Measurements from ENCODE around the gene RGR.

- TF ChIP-seq ELF4 (IDR thresholded peaks at IDR 0.05): no peak
- TF ChIP-seq TARDBP (IDR thresholded peaks at IDR 0.05): no peak
Measured at GRCh38 chr10:84214612-84215235, 30.1 kb upstream of the RGR start.

Measured in HEK293T (cell line).